ELF-1 (cell line): ENCODE measurements around the gene TRAPPC12.
"Not testable (repeated sequence)": the region's sequence is repeated elsewhere in the genome, so short reads cannot be mapped to it uniquely, and the experiment has no call there.

Experiments used
- DNase-seq: peaks from one replicate; pipeline ENCODE4 v3.0.0-alpha.2; 2016; ENCODE audit warnings: low read depth, low spot score

Gene TRAPPC12

DNA sequence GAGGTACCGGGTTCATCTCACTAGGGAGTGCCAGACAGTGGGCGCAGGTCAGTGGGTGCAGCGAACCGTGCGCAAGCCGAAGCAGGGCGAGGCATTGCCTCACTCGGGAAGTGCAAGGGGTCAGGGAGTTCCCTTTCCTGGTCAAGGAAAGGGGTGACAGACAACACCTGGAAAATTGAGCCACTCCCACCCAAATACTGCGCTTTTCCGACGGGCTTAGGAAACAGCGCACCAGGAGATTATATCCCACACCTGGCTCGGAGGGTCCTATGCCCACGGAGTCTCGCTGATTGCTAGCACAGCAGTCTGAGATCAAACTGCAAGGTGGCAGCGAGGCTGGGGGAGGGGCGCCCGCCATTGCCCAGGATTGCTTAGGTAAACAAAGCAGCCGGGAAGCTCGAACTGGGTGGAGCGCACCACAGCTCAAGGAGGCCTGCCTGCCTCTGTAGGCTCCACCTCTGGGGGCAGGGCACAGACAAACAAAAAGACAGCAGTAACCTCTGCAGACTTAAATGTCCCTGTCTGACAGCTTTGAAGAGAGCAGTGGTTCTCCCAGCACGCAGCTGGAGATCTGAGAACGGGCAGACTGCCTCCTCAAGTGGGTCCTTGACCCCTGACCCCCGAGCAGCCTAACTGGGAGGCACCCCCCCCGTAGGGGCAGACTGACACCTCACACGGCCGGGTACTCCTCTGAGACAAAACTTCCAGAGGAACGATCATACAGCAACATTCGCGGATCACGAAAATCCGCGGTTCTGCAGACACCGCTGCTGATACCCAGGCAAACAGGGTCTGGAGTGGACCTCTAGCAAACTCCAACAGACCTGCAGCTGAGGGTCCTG, 9.9 kb upstream of the TRAPPC12 start:
- not testable (repeated sequence) for DNase-seq

DNA sequence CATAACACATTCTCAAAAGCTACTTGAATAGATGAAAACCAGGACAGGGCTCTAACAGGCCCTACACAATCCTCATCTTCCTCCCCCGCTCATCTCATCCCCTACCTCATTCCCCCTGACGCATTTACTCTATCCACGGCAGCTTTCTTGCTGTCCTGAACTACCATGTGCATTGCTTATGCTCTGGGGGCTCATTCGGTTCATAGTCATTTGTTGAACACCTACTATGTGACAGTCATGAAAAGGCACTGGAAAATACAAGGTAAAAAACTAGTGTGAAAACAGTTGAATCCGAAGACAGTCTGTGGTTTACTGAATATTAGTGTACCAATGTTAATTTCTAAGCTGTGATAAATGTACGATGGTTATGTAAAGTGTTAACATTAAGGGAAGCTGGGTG, 2.7 kb upstream of the TRAPPC12 start:
- no peak for DNase-seq

DNA sequence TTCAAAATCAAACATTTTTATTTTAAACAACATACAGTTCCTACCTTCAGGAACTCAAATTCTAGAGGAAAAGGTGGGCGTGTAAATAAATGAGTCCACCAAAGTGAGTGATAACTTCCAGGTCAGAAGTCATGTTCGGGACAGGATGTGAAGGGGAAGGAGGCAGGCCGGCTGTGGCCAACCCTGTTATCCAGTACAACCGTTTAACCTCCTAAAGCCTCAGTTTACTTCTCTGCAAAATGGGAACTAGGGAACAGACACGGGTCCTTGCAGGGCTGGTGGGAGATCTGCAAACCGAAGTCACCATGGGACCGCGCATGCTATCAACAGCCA, 2.2 kb upstream of the TRAPPC12 start:
- DNase-seq: no peak

DNA sequence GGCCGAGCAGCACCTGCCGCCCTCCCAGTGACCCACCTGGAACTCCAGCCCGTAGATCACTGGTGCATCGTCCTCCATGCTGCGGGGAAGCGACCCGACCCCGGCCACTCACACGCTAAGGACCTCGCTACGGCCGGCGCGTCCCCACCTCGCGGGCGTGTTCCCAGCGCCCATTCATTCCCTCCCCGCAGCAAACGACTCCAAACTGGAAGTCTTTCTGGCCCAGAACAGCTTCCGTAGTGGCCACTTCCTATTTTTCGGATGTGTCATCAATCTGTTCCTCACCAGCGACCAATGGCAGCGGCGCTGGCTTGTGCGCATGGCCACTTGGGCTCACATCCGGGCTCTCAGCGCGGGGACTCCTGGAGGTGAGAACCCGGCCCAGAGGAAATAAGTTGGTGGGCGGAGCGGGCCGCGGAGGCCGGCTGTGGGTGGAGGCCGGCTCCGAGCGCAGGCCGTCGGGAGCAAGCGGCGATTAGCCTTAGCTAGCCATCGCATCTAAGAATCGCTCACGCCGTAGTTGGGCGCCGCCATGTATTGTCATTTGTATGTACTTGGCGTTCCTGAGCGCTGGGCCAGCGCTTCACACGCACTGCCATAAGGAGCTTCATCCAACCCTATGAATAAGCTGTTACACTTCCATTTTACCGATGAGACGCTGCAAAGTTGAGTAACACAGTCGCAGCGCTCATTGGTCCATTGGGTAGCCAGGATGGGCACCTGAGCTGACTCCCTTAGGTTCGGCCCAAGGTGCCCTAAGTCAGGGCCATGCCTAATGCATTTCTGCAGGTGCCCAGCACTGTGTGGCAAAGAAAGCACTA, 1.7 kb upstream of the TRAPPC12 start, which contains the start of gene EIPR1:
Gene EIPR1 (minus strand): TSS at position 207 of the 821 bp plus-strand sequence. CDS start 129 bp downstream, at position 78.
- peak; percentile 99 for DNase-seq

DNA sequence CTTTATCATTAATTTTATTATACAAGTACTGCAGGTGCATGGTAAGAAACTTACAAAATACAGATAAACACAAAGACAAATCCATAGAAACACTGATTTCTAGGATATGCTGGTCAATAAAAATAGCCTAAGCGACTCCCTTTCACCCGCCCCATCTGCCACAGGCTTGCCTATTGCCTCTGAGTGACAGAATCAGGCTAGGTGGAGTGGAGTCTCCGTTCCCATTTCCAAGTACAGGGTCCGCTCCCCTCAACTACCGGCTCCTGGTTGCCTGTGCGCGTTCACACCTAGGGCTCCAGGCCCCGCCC, 201 bp upstream of the TRAPPC12 start:
- no peak for DNase-seq

DNA sequence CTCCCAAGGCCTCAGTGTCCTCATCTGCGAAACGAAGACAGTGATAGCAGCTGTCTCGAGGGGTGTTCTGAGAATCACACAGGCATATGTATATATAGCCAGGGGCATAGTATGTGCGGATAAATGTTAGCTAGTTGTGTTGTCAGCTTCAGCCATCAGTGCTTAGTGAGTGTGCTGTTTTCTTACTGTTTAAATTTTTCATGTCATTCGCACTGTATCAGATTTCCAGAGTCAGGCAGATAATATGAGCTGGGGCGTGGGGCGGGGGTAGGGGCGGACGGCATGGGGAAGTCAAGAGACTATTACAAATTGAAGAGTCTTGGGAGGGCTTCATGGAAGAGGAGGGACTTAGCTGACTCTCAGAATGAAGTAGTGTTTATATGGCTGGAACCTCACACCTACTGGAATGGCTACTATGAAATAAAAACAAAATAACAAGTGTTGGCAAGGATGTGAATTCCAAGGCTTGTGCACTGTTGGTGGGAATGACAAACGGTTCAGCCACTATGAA, 7.0 kb downstream of the TRAPPC12 start:
- DNase-seq: no peak

DNA sequence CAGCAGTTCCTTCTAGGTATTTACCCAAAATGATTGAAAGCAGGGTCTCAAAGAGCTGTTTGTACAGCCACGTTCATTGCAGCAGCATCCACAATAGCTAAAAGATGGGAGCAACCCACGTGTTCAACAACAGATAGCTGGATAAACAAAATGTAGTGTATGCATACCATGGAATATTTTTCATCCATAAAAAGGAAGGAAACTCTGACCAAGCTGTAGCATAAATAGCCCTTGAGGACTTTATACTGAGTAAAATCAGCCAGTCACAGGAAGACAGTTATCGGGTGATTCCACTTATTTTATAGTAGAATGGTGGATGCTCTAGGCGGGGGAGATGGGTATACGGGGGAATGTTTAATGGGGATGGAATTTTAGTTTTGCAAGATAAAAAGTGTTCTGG, 7.5 kb downstream of the TRAPPC12 start:
- DNase-seq: no peak

DNA sequence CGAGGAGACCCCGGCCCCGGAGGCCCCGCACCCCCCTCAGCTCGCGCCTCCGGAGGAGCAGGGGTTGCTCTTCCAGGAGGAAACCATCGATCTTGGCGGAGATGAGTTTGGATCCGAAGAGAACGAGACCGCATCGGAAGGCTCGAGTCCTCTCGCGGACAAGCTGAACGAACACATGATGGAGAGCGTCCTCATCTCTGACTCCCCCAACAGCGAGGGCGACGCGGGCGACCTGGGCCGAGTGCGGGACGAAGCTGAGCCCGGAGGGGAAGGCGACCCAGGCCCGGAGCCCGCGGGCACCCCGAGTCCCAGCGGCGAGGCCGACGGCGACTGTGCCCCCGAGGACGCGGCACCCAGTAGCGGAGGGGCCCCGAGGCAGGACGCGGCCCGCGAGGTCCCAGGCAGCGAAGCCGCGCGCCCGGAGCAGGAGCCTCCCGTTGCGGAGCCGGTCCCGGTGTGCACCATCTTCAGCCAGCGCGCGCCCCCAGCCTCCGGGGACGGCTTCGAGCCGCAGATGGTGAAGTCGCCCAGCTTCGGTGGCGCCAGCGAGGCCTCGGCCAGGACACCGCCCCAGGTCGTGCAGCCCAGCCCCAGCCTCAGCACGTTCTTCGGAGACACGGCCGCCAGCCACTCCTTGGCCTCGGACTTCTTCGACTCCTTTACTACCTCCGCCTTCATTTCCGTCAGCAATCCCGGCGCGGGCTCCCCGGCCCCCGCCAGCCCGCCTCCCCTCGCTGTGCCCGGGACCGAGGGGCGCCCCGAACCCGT, 8.3 kb downstream of the TRAPPC12 start:
- no peak for DNase-seq

DNA sequence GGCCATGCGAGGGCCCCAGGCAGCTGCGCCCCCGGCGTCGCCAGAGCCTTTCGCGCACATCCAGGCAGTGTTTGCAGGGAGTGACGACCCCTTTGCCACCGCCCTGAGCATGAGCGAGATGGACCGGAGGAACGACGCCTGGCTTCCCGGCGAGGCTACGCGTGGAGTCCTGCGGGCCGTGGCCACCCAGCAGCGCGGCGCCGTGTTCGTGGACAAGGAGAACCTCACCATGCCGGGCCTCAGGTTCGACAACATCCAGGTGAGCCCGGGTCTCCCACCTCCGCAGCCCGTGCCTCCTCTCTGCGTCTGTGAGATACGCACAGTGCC, 8.9 kb downstream of the TRAPPC12 start:
- DNase-seq: no peak

DNA sequence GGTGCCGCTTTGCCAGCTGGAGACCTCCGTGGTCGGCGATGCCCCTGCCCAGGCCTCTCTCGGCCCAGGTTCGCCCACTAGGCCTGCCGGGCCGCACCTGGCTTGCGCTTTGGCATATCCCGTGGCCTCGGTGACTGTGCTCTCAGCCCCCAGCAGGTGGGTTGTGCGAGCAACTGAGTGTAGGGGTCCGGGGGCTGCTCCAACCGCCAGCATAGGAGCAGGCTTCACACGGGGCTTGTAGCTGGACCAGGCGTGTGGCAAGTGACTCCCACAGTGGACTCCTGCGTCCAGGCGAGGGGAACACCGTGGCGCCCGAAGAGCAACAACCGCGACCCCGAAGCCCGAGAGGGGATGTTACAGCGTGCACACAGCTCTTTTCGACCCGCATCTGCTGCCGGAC, 9.7 kb downstream of the TRAPPC12 start:
- no peak for DNase-seq

DNA sequence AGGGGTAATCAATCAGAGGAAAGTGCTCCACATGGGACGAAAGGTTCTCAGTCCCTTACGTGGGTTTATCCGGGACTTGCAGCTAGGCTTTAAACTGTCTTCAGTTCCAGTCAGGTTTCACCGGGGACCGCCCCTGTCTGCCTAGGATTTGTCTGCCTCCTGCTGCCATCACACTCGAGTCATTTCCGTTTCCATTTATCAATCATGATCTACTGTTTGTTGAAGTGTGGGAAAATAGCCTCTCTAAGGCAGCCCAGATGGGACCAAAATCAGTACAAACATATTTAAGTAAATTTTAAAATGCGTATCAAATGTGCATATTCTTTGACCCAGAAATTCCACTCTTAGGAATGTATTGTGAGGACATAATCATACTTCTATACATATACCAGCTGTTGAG, 10.5 kb downstream of the TRAPPC12 start:
- DNase-seq: no peak

DNA sequence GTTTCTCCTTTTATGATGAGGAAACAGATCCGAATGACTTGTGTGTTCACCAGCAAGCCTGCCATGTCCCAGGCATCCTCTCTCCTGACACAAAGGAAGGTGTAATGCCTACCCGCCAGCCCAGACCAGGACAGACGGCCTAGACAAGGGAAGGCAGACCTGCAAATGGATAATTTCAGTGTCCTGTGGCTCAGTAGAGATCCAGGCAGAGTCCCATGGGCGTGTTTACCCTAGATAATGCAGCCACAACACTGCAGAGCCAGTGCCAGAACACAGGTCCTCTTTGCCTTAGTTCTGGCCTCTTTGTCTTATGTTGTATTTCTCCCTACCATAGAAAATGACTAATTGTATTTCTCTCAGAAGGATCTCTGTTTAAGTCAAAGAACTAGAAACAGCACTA, 12.7 kb downstream of the TRAPPC12 start:
- no peak for DNase-seq

DNA sequence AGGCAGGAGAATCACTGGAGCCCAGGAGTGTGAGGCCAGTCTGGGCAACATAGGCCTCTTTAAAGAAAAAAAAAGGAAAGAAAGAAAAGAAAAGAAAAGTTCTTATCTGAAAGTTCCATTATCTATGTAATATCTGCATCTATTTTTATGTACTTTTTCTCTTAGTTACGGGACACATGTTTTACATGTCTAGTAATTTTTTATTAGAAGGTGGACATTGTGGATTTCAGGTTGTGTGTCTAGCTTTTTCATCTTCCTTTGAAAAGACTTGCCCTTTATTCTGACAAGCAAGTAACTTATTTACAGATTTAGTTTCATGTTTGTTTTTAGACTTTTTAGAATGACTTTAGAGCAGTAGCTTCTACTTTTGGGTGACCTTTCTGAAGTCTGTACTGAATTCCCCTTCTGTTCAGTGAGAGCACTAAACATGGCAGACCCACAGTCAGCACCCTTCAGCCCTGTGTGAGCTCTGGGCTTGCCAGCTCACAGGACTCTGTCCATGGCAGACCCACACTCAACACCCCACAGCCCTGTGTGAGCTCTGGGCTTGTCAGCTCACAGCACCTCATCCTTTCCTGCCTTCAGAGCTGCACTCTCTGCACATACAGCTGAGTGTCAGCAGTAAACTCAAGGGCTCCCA, 17.5 kb downstream of the TRAPPC12 start:
- no peak for DNase-seq

DNA sequence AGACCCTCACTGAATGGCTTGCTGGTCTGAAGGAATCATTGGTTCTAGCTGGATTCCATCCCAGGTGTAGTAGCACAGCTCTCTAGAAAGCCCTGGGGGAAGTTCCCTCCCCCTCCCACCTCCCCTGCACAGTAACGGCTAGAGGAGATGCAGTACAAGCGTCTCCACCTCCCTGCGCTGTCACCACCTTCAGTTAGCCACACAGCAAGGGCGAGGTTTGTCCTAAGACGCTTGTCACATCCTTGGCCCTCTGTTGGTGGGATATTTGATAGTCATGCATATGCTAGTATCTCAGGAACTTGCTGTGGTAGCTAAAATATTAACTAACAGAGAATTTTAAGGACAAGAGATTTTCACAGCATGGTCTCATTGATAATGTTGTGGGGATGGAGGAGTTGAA, 19.4 kb downstream of the TRAPPC12 start:
- DNase-seq: peak; percentile 73

DNA sequence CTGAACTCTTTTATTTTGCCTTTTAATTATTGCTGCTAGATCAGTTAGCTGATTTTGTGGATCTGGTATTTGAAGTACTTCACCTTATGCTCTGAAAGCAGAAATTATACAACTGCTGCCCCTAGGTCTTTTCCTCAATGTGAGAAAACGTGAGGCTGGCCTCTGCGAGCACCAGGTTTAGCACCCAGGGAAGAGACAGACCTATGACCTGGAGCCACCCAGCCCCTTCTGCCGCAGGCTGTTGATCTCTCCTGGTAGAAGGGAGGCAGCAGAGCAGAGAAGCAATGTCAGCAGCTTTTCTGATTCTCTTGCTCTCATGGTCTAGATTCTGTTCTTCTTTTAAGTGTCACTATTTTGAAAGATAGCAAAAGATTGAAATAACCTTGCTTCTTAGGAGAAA, 19.9 kb downstream of the TRAPPC12 start:
- DNase-seq: peak; percentile 62

DNA sequence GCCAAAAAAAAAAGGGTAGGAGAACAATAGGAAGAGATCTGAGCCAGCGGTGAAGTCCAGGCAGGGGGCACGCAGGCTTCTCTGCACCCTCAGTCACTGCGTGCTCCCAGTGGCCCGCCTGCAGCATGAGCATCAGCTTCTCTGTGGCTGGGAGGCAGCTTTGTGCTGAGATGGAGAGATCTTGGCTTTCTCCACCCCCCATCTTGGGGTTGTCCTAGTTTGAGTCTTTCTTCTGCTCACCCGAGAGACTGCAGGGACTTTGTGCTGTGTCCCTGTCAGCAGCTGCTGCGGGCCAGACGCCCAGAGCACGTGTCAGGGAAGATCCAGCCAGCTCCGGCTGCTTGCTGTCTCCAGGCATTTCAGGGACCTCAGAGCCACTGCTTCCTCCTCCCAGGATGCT, 20.3 kb downstream of the TRAPPC12 start:
- peak; percentile 63 for DNase-seq

DNA sequence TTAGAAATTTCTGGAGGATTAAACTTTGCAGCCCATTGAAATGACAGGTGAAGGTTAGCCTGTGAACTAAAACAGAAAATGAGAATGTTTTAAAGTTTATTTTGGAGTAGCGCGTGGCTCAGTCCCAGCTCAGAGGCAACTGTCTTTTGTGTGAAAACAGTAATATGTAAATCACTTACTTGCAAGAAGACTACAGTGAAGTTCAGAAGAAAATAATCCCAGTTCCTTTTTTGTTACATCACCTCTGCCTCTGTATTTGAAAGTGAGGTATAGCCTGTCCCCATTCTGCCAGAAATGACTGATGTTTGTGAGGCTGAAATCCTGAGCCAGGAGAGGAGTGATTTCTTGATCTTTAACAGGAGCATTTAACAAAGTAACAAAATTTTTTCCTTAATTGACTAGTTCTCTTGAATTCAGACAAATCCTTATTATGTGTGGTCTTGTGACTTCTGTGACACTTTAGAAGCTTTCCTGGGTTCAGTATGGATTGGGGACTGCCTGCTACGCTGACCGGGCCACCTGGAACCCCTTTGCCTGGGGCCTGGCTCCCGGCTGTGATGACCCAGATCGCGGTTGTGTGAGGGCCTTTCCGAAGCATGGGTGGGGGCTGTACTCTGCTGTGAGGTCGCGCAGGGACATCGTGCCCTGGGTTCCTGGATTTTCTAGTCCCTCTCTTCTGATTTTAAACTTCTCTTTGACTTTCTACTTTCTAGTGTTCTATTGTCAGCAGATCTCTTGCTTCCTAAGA, 24.3 kb downstream of the TRAPPC12 start:
- DNase-seq: no peak

DNA sequence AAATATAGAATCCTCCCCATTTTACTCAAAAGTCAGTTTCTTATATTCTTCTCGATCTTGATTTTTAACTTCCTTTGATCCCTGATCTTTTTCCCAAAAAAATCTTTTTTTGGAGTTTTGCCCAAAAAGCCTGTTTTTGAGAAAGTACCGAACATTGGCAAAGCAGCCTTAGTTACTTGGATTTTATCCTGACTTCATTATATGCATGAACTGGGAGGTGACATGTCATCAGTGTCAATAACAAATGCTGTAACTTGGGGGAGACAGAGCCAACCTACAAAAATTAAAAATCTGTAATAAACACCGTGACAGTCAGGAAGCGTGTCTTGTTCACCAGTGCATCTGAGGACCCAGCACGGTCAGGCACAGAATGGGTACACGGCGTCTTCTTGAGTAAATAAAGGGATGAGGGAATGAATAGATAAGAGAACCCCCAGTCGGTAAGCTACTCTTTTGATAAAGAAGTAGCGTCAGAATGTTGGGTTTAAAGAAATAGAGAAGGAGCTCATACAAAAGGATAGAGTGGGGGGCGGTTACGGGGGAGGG, 24.9 kb downstream of the TRAPPC12 start:
- DNase-seq: no peak

DNA sequence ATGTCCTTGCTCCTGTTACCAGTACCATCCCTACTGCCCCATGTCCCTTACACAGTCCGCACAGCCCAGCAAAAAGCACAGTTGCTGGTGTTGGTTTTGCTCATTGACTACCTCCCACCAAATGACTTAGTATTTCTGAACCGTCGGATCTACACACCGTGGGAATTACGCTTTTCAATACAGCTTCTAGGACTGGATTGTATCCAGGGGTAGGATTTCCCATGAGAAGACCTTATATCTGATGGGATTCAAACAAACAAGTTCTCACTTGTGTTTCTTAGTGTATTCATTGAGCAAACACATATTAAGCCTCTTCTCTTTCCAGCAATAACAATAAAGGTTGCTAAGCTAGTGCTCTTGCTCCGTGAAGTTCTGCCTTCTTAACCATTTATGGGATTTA, 25.8 kb downstream of the TRAPPC12 start:
- DNase-seq: no peak

DNA sequence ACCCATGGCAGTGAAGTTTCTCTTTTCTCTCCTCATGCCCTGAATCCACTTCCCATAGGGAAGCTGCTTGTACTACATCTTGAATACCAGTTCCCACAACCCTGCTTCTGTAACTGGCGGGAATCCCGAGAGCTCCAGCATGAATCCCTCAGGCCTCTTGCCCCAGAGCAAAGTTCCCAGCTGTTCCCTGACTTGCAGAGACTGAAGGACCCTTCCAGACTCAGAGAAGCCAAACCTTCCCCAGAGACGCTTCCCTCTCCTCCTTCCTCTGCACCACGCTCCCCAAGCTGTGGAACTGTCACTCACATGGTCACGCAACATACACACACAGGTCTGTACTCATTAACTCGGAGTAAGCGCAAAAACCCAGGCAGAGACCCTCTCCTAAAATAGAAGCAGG, 26.4 kb downstream of the TRAPPC12 start:
- no peak for DNase-seq

DNA sequence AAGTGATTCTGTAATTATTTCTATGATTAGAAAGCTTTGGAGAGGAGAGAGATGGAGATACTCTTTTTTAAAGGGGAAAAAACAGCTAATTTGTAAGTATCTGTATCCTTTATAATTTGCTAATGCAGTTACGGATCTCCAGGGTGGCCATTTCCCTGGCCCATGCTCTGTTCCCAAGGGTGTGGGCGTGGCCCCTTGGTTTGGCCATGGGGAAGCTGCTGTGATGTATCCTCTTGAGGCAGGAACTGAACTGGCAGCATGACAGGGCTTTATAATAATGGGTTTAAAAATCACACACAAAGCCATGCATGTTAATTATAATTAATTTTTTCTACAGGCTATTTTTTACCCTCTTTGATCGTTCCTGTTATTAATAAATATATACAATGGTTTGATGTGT, 27.0 kb downstream of the TRAPPC12 start:
- DNase-seq: no peak
